HCT116 (cell line): ENCODE results near the gene CYB561D1.

Experiments used
- POLR2A ChIP-seq: IDR thresholded peaks from 2 replicates; pipeline ENCODE4 v1.7.0; 2011; ENCODE audit warnings: borderline replicate concordance; ENCODE audit not compliant: insufficient read depth, insufficient read length; ENCODE audit errors: extremely low read depth
- POLR2AphosphoS5 ChIP-seq: IDR thresholded peaks from 2 replicates; pipeline ENCODE4 v1.6.1; 2011; ENCODE audit warnings: mild to moderate bottlenecking, low read depth, low read length, moderate library complexity

- TF ChIP-seq POLR2AphosphoS5 (no peak), POLR2A (no peak)
These were observed 5.2 kb downstream of the CYB561D1 start for GRCh38 chr1:109499081-109499480.
